Activated CD4-positive, alpha-beta T cell treated with anti-CD3 and anti-CD28 coated beads, Interleukin-2, amount 50 U/mL, for 1 hour (primary cell): ENCODE measurements around the gene SHISA6.

Experiments used
- DNase-seq: peaks from one replicate; pipeline ENCODE4 v3.0.0-alpha.2; 2020

SHISA6 gene

GRCh38 chr17:11548398-11548797 lies 307.4 kb downstream of the SHISA6 start:
- DNase-seq: no peak

GRCh38 chr17:11550431-11550830 lies 309.4 kb downstream of the SHISA6 start:
- DNase-seq: no peak

GRCh38 chr17:11551442-11551841 lies 310.4 kb downstream of the SHISA6 start:
- DNase-seq: no peak

- DNase-seq: no peak
Observed at GRCh38 chr17:11553135-11553534, 312.1 kb downstream of the SHISA6 start.

- no peak for DNase-seq
Observed at GRCh38 chr17:11554042-11554441, 313.0 kb downstream of the SHISA6 start.

GRCh38 chr17:11554542-11554941 lies 313.5 kb downstream of the SHISA6 start:
- no peak for DNase-seq

- no peak for DNase-seq
Observed at GRCh38 chr17:11555530-11555929, 314.5 kb downstream of the SHISA6 start.

- DNase-seq: no peak
Observed at GRCh38 chr17:11557727-11558452, 316.9 kb downstream of the SHISA6 start.

GRCh38 chr17:11558681-11559234 lies 317.7 kb downstream of the SHISA6 start:
- no peak for DNase-seq

GRCh38 chr17:11559601-11560000 lies 318.6 kb downstream of the SHISA6 start:
- DNase-seq: no peak

- DNase-seq: no peak
Observed at GRCh38 chr17:11561281-11561680, 320.3 kb downstream of the SHISA6 start.

GRCh38 chr17:11561702-11562101 lies 320.7 kb downstream of the SHISA6 start:
- DNase-seq: no peak

- DNase-seq: no peak
Observed at GRCh38 chr17:11564589-11565380, 323.8 kb downstream of the SHISA6 start.

- no peak for DNase-seq
Observed at GRCh38 chr17:11565591-11565990, 324.6 kb downstream of the SHISA6 start.

GRCh38 chr17:11578998-11579397 lies 338.0 kb downstream of the SHISA6 start:
- no peak for DNase-seq

GRCh38 chr17:11580677-11581076 lies 339.7 kb downstream of the SHISA6 start:
- no peak for DNase-seq

- DNase-seq: no peak
Observed at GRCh38 chr17:11582217-11582616, 341.2 kb downstream of the SHISA6 start.

- no peak for DNase-seq
Observed at GRCh38 chr17:11583306-11583992, 342.4 kb downstream of the SHISA6 start.

- DNase-seq: no peak
Observed at GRCh38 chr17:11589716-11590115, 348.7 kb downstream of the SHISA6 start.

- DNase-seq: peak; percentile 1
Observed at GRCh38 chr17:11598274-11599221, 357.5 kb downstream of the SHISA6 start, which contains the start of gene DNAH9. Gene DNAH9 (plus strand): TSS chr17:11598470. CDS start chr17:11598499, 29 bp downstream.

GRCh38 chr17:11601661-11602060 lies 360.6 kb downstream of the SHISA6 start:
- DNase-seq: no peak

GRCh38 chr17:11608396-11608795 lies 367.4 kb downstream of the SHISA6 start:
- DNase-seq: no peak
